Fibroblast of skin of back (primary cell): ENCODE data around the gene CCDC39. TPM values are rescaled to one million over a fixed set of nuclear protein-coding genes. Genes with fewer than 3 reads are reported as not detected.

ENCODE experiments used
- DNase-seq: peaks from one replicate; pipeline ENCODE4 v3.0.0-alpha.2; 2013
- polyA plus RNA-seq, 2 experiments: library from polyadenylated mRNA; unstranded; fragments of 120-200 nt; gene quantifications; one replicate each; pipeline ENCODE4 v1.2.1, GENCODE V29; 2013; ENCODE audit not compliant: insufficient read length in 2 of 2

The CCDC39 gene
- polyA plus RNA-seq (2013, experiment 1 of 2; ENCODE audit: insufficient read length): 0.72 TPM
- polyA plus RNA-seq (2013, experiment 2 of 2; ENCODE audit: insufficient read length): 1.8 TPM

DNA sequence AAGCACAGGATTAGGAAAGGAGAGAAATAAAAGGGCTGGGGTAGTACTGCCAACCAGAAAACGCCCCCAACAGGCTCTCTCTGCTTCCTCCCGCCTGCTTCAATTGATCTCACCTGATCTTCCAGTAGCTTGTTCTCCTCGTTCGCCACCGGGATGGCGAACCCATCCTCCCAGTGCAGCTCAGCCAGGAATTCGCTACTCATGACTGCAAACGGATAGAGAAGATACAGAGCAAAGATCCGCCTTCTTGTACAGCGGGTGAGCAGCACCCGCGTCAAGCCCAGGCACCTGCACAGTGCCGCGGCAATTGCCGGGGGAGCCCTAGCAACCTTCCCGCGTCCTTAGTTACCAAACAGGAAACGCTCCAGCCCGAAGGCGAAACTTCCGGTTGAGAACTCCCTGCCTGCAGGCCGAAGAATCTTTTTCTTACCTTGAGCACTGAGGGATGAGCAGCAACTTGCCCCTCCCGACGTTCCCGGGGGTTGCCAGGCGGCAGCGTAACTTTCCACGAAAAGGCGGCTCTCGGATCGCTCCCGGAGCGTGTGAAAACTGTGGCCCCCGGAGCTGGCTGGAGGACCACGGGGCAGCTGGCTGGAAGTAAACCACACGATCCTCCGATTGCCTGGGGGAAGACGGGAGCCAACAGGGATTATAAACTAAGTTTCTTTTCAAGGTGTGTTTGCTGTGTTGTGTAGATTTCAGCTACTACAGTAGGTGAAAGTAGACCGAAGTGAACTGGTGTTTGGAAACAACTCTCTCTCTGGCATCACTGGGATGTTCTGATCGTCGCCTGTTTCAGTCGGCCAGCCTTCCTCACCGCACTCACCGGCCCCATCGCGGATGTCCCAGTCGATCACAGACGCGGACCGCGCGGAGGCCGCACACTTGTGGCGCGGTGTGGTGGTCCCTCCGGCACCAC is at the start of gene CCDC39:
Gene CCDC39 (minus strand): TSS at position 312 of the 919 bp plus-strand sequence. CDS start 109 bp downstream, at position 203.
- DNase-seq: peak; percentile 50

DNA sequence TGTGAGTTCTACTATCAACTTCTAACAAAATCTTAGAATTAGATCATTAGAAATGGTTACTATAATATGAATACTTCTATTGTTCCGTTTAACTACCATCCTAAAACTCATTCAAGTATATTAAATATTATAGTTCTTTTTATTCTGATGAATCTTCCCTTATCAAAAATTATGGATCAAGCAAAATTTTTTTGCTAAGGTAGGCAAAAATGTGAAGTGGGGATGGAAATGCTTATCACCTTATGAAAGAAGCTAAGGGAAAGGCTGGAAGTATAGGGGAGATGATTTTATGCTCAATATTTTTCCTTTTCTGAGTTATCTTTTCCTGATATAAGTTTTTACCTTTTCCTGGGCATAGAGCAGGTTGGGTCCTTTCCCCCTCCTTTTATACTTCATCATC is 40.7 kb upstream of the CCDC39 start:
- no peak for DNase-seq

DNA sequence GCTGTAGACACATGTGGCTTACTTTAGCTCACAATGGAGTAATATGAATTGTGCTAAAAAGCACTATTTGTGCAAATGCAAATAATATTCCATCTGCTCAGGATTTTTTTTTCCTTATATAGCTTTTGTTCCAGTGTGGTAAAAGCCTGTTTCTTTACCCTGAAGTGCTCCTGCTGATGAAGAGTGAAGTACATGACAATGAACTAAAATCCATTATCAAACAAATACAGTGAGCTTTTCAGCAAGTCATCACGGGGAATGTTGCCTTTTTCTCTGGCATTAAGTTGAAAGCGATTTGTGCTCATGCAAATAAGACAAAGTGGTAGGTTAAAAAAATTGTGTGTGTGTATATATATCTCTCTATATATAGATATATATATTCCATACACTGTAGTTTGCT is 28.6 kb upstream of the CCDC39 start:
- DNase-seq: no peak

GRCh38 chr3:180705619-180706018 is 26.3 kb upstream of the CCDC39 start:
- DNase-seq: no peak

GRCh38 chr3:180704532-180704931 is 25.2 kb upstream of the CCDC39 start:
- DNase-seq: no peak

DNA sequence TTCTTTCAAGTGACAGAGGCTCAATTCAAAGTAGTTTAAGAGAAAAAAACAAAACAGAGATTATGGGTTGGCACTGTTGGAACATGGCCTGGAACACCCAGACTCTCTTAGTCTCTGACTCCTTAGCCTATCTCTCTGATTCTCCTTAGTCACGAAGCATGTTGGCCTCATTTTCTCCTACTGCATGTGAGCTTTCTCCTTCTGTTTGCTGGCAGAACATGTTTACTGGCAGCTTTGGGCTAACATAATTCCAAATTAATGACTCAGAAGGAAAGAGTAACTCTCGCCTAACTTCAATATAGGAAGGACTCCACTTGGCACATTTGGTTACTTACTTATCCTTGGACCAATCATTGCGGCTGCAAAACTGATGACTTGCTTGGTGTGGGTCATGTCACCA is 21.7 kb upstream of the CCDC39 start:
- DNase-seq: no peak

DNA sequence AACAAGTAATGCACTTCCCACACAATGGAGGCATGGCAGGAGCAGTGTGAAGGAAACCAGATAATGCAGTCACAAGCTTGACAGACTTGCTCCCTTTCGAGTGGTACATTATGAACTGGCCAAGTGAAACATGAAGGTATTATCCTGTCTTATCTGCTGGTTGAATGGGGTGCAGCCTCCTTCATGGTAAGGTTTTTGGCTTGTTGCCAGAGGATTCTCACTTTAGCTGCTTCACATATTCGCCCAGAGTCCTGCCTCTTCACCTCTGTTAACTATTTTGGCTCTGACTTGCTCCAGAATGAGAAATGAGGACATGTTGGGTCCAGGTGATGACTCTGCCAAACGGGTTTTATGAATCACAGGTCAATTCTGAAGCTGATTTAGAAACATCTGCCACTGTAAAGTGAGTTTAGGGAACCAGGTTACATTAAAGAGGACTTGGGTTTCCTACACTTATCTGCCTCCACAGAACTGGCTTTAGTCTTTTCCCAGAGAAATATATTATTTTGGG is 19.5 kb upstream of the CCDC39 start:
- DNase-seq: no peak

DNA sequence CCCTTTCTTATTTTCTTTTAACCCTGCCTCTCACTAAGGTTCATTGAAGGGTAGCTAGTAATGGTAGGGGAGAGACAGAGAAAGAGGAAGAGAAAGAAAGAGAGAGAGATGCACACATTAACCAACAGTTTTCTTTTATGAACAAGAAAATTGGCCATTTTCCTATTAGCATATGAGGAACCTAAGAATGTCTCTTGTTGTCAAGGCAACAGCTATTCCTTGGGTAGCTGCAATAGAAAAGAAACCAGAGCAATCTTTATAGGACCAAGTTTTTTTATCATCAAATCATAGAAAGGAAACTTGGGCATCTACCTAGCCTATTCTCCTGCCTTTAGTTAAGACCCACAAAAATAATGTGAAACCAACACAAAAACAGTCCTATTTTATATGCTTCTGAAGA is 15.0 kb upstream of the CCDC39 start:
- no peak for DNase-seq

DNA sequence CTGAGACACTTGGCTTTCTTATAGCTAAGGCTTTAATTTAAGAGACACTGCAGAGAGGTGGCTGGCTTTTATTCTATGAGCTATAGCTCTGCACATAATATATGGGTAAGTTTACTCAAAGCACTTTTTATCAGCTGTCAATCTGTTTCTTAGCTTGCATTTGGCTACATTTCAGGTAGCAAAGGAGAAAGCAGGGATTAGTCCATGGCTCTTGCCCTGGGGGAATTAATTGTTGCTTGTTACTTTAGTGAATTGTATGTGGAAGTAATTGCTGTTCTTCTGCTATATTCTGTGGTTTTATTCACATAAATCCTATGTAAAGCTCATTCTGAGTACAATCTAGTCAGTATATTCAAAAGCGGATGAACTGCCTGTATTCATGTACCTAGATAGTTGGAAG is 14.4 kb upstream of the CCDC39 start:
- DNase-seq: no peak

DNA sequence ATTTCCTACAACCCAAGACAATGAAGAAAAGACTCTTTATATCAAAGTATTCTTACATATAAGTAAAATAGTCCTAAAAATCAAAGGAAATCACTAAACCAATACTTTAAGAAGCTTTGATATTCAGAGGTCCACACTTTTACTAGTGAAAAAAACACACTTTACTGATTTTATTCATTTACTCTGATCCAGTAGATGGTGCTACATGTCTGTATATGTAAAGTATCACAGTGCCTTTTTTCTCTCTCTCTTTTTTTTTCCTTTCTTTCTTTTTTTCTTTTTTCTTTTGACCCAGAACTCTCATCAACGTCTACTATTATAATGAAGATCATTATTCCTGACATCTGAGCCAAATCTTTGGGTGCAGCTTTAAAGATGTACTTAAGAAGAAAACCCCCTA is 10.8 kb upstream of the CCDC39 start:
- DNase-seq: no peak

GRCh38 chr3:180684807-180685206 is 5.5 kb upstream of the CCDC39 start:
- no peak for DNase-seq

DNA sequence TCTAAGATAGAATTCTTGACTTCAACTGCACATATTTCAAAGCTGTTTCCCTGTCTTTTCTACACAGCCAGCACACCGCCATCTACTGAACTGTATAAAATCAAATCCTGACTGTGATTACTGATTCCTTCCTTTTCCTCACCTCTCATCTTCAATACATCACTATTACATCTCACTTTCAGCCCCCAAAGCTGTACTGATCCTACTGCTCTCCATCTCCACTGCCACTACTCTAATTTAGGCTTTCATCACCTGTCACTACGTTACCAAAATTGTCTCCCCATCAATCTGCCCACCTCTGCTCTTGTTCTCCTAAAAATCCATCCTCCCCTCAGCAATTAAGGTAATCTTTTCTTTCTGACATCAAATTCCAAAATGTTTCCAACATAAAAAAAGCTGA is 4.5 kb upstream of the CCDC39 start:
- DNase-seq: no peak

DNA sequence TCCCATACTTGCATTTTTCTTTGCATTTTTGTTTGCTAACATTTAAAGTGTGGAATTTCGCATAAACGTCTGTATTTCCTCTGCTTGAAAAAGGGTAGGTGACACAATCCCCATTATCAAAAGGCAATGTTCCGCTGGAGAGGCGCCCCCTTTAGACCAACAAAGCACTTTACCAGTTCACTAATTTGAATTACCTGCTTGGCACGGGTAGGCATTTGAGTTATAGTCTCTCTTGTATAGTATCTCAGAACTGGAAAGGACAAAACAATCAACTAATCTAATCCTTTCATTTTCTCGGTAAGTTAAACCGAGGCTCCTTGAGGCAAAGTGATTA is 775 bp upstream of the CCDC39 start:
- peak; percentile 18 for DNase-seq

DNA sequence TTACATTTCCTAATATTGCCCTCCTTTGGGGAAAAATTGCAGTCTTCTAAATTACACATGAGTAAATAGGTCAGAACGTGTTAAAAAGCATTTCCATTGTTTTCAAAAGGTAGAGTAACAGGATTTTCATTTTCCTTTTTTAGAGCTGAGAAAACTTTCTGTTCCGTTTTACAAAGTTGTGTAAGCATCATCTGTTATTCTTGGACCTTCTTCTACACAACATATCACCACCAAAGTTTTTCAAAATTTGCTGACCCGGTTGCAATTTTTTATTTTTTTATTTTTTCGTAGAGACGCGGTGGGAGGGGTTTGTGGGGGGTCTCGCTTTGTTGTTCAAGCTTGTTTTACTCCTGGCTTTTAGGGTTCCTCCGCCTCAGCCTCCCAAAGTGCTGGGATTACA is 1.1 kb downstream of the CCDC39 start:
- DNase-seq: no peak

- no peak for DNase-seq
Observed at GRCh38 chr3:180661444-180661843, 17.8 kb downstream of the CCDC39 start.

GRCh38 chr3:180657094-180657493 is 22.2 kb downstream of the CCDC39 start:
- DNase-seq: no peak

GRCh38 chr3:180656406-180656805 is 22.9 kb downstream of the CCDC39 start:
- DNase-seq: no peak

DNA sequence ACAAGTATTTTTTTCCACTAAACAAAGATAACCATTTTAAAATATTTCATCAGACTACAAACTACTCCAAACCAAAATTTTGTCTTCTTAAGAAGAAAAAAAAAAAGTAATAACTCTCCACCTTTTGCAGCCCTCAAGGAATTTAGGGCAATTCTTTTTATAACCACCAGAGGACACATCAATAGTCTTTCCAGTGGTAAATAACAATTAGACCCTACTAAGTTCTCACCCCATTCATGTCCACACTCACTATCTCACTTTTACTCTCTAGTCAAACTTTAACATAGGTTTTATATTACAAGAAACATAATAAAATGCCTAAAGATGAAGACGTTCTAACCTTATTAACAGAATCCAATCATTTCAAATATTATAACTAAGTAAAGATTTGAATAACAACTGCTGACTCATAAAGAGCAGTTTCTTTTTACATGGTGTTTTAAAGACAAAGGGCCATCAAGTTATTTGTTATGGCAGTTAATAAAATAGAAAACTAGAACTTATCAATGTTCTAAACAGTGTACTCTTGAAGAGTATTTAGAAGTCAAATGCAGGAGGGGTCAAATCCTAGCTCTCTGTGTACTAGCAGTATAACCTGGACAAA is 33.0 kb downstream of the CCDC39 start:
- DNase-seq: no peak

DNA sequence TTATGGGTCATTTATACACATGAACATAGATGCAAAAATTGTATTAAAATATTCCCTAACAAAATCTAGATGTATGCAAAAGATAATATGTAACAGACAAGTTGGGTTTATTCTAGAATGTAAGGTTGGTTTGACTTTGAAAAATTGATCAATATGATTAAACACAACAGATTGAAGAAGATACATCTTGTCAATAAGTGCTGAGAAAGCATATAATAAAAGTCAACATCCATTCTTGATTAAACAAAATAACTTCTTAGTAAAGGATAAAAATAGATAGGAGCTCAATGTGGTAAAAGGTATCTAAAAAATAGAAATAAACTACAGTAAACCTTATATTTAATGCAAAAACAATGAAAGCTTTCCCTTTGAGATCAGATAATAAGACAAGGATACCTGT is 38.3 kb downstream of the CCDC39 start:
- no peak for DNase-seq

- no peak for DNase-seq
Observed at GRCh38 chr3:180633722-180634121, 45.6 kb downstream of the CCDC39 start.

DNA sequence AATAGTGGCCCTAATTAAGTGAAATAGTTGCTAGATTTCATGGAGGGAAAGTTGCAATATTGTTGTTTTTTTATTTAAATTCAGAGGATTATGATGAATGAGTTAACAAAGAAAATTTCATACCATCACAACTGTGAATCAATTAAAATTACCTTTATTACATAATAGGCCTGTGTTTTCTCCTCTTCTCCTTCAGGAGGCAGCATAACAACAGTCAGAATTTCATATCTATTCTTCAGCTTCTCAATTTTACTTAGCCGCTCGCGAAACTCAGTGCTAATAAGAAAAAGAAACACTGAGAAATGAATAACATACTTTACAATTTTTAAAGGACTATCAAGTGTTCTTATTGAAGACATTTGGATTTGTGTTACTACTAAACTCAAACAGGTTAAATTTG is 48.0 kb downstream of the CCDC39 start:
- no peak for DNase-seq

DNA sequence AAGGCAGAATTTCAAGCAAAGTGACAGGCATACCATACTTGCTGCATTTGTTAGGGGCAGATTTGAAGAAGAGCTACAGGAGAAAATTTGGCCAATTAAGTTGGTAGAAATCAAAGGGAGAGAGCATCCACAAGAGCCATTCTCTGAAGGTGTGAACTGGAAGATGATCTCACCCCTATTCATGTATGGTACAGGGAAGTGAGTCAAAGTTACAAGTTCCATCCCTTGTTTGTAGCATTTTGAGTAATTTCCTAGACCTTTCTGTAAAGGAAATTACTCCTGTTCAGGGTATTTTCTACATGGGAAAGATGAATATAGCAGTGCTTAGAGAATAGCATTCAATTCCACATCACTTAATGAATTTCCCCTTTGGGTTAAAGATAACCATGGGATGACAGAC is 48.9 kb downstream of the CCDC39 start:
- no peak for DNase-seq

DNA sequence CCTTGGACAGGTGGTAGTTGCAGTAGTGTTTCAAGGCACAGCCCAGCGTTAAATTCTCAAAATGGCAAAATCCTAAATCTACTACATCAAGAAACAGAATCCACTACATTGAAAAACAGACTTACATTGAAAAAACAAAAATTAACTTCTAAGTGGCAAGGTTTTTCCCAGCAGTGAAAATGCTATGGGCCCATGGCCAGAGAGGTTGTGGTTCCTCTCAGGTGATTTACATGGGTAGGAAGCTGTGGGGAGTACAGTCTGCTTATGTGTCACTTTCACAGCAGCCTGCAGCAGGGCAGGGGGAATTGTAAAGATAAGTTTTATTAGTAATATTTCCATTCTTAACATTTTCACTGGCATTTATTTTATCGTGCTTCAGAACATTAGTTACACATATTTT is 52.4 kb downstream of the CCDC39 start:
- DNase-seq: no peak

GRCh38 chr3:180624714-180625113 is 54.6 kb downstream of the CCDC39 start:
- no peak for DNase-seq
